Measurements from ENCODE around the gene SOX1.

DNA sequence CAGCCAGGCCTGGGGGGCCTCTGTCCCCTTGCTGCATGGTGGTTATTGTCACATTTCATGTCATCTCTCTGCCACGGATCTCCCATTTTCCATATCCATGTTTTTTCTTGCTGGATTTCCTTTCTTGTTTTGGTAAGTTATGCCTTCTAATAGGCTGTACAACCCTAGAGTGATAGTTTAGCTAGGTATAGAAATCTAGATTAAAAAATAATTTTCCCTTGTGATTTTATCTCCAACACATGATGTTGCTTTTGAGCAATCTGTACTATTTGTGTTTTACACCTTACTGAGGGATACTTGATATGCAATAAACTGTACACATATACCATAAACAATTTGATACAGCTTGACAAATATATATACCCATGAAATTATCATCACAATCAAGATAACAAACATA is 17.0 kb downstream of the SOX1 start:
- TF ChIP-seq, protein P1, sequence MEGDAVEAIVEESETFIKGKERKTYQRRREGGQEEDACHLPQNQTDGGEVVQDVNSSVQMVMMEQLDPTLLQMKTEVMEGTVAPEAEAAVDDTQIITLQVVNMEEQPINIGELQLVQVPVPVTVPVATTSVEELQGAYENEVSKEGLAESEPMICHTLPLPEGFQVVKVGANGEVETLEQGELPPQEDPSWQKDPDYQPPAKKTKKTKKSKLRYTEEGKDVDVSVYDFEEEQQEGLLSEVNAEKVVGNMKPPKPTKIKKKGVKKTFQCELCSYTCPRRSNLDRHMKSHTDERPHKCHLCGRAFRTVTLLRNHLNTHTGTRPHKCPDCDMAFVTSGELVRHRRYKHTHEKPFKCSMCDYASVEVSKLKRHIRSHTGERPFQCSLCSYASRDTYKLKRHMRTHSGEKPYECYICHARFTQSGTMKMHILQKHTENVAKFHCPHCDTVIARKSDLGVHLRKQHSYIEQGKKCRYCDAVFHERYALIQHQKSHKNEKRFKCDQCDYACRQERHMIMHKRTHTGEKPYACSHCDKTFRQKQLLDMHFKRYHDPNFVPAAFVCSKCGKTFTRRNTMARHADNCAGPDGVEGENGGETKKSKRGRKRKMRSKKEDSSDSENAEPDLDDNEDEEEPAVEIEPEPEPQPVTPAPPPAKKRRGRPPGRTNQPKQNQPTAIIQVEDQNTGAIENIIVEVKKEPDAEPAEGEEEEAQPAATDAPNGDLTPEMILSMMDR (IDR thresholded peaks at IDR 0.05; ENCODE audit: low read depth, low read length, missing input control): no peak
- TF ChIP-seq YY1 (IDR thresholded peaks at IDR 0.05): no peak
- no peak for TF ChIP-seq HNF4G (IDR thresholded peaks at IDR 0.05)
- no peak for TF ChIP-seq EGR1 (IDR thresholded peaks at IDR 0.05; ENCODE audit: low read depth in 2 of 2)
- TF ChIP-seq, protein P2, sequence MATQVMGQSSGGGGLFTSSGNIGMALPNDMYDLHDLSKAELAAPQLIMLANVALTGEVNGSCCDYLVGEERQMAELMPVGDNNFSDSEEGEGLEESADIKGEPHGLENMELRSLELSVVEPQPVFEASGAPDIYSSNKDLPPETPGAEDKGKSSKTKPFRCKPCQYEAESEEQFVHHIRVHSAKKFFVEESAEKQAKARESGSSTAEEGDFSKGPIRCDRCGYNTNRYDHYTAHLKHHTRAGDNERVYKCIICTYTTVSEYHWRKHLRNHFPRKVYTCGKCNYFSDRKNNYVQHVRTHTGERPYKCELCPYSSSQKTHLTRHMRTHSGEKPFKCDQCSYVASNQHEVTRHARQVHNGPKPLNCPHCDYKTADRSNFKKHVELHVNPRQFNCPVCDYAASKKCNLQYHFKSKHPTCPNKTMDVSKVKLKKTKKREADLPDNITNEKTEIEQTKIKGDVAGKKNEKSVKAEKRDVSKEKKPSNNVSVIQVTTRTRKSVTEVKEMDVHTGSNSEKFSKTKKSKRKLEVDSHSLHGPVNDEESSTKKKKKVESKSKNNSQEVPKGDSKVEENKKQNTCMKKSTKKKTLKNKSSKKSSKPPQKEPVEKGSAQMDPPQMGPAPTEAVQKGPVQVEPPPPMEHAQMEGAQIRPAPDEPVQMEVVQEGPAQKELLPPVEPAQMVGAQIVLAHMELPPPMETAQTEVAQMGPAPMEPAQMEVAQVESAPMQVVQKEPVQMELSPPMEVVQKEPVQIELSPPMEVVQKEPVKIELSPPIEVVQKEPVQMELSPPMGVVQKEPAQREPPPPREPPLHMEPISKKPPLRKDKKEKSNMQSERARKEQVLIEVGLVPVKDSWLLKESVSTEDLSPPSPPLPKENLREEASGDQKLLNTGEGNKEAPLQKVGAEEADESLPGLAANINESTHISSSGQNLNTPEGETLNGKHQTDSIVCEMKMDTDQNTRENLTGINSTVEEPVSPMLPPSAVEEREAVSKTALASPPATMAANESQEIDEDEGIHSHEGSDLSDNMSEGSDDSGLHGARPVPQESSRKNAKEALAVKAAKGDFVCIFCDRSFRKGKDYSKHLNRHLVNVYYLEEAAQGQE (IDR thresholded peaks at IDR 0.05): no peak
- TF ChIP-seq TAF1 (conservative IDR thresholded peaks at IDR 0.05): no peak
